ENCODE measurements around the gene DENND6A.
"Not testable (repeated sequence)": the region's sequence is repeated elsewhere in the genome, so short reads cannot be mapped to it uniquely, and the experiment has no call there.

DENND6A gene

DNA sequence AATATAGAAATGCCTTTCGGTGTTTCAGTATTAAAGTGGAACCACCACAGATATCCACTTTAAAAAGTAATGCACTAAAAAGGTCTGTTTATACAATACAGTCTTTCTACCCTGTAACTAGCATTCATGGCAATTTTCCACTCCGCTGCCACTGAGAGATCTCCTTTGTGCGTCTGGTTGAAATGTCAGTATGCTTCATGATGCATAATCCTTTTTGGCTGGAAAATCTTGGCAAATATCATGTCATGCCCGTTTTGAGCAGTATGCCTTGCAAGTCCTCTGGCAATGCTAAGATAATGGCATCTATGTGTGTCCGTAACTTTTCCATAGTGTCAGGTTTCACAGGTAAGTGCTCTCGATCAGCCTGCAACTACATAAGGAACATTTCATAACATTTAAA is 64.9 kb downstream of the DENND6A start:
- no peak for DNase-seq

DNA sequence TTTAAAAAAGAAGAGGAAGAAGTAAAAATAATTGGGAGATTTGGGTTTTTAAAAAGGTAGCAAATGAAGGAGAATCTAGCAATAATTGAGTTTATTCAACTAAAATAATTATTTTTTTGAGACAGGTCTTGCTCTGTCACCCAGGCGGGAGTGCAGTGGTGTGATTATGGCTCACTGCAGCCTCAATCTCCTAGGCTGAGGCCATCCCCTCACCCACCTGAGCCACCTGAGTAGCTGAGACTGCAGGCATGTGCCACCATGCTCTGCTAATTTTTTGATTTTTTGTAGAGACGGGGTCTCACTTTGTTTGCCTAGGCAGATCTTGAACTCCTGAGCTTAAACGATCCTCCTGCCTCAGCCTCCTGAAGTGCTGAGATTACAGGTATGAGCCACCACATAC is 68.1 kb downstream of the DENND6A start:
- DNase-seq, result no peak

DNA sequence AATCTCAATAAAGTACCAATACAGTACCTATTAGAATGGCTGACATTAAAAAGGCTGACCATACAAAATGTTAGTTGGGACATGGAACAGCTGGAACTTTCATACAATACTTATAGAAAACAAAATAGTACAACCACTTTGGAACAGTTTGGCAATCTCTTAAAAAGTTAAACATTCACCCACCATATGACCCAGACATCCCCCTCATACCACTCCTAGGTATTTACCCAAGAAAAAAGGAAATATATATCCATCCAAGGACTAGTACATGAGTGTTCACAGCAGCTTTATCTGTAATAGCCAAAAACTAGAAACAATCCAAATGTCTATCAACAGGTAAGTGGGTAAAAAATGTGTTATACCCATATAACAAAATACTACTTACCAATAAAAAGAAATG is 70.5 kb downstream of the DENND6A start:
- DNase-seq, result no peak

DNA sequence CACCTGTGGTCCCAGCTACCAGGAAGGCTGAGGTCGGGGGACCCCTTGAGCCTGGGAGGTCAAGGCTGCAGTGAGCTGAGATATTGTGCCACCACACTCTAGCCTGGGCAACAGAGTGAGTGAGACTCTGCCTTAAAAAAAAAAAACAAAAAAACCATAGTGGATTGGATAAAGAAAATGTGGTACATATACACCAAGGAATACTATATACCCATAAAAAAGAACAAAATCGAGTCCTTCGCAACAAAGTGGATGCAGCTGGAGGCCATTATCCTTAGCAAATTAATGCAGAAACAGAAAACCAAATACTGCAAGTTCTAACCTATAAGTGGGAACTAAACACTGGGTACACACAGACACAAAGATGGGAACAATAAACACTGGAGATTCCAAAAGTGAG is 75.1 kb downstream of the DENND6A start:
- no peak for DNase-seq

DNA sequence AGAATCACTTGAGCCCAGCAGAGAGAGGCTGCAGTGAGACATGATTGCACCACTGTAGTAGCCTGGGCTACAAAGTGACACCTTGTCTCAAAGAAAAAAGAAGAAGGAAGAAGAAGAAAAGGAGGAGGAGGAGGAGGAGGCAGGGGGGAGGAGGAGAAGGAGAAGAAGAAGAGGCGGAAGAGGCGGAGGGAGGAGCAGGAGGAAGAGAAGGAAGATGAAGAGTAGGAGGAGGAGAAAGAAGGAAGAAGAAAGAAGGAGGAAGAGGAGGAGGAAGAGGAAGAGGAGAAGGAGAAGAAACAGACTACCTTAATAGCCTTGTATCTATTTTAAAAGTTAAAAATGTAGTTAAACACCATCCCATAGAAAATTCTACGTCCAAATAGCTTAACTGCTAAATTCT is 76.6 kb downstream of the DENND6A start:
- DNase-seq, result no peak

DNA sequence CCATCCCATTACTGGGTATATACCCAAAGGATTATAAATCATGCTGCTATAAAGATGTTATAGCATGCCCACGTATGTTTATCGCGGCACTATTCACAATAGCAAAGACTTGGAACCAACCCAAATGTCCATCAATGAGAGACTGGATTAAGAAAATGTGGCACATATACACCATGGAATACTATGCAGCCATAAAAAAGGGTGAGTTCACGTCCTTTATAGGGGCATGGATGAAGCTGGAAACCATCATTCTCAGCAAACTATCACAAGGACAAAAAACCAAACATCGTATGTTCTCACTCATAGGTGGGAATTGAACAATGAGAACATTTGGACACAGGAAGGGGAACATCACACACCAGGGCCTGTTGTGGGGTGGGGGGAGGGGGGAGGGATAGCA is 81.0 kb downstream of the DENND6A start:
- DNase-seq, result not testable (repeated sequence)

DNA sequence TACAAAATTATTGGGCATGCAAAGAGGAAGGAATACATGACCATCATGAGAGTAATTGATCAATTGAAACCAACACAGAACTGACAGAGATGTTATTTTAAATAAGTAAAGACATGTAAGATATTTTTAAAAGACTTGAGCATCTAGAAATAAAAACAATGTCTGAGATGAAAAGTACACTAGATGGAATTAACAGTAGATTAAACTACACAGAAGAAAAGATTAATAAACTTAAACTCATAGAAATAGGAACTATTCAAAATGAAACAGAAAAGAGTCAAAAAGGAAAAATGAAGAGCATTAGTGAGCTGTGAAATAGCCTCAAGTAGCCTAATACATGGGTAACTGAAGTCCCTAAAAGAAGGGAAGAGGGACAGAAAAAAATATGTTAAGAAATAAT is 87.2 kb downstream of the DENND6A start:
- DNase-seq, result no peak

DNA sequence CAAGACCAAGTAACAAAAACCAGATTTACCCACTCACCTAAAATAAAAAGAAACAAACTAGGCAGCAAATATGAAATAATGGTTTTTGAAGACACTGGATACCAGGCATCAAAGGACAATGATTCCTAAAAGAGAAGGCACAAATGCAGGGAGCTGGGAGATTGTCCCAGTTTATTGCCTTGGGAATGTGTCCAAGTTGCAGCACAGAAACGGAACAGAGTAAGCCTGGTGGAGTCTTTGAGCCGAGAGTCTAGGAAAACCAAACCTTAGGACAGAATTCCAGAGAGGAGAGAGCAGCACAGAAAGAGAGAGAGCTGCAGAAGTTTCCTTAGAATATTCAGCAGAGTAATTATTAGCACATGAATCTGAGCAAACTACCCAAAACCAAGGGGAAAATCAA is 87.9 kb downstream of the DENND6A start:
- no peak for DNase-seq

DNA sequence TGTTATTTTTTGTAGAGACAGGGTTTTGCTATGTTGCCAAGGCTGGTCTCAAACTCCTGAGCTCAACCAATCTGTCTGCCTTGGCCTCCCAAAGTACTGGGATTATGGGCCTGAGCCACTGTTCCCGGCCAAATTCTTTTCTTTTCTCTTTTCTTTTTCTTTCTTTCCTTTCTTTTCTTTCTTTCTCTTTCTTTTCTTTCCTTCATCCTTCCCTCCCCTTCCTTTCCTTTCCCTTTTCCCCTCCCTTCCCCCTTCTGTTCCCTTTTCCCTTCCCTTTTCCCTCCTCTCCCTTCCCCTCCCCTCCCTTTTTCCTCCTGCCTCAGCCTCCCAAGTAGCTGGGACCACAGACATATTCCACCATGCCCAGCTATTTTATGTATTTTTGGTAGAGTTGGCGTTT is 92.7 kb downstream of the DENND6A start:
- DNase-seq, result no peak

DNA sequence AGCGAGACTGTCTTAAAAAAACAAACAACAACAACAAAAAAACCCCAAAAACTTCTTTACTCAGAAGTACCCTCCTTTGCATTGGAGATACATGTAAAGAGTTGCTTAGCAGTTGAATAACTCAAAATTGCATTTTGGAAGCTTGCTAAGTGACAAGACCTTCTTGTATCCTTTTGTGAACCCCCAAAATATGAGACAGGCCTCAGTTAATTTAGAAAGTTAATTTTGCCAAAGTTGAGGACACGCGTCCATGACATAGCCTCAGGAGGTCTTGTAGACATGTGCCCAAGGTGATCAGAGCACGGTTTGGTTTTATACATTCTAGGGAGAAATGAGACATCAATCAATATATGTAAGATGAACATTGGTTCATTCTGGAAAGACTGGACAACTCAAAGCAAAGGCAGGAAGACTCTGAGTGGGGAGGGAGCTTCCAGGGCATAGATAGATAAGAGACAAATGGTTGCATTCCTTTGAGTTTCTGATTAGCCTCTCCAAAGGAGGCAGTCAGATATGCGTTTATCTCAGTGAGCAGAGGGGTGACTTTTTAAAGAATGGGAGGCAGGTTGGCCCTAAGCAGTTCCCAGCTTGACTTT is 94.0 kb downstream of the DENND6A start:
- DNase-seq, result peak in 1 of 2 experiments; percentile 31

DNA sequence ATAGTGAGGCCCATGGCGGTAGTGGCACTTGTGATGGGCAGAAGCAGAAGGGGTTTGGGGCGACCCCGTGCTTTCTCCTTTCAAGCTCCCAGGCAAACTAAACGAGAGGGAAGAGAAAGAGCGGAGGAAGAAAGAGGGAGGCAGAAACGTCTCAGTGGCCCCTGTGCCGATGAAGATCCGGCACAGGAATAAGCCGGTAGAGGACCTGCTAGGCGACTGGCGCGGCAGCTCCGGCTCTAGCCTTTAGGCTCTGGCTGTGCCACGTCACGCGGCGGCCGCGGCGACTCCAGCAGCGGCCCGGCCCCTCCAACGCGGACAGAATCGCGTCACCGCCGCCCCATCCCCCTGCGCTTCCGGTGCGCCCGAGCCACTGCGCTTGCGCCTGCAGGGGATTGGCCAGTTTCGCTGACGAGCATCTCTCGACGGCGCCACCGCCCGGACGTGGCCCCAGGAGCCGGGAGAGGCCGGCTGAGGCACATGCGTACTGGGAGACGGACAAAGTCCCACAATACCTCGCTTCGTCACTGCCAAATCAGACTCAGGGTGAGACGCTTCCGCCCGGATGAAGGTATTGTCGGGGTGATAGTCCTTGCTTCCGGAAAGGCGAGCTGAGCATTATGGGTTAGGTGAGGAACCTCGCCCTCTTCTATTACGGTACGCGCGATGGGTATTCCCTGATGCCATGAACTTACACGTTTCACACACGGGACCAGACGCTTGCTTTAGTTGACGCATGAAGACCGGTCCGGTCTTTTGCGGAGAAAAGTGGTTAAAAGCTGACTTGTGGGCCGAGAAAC is 95.6 kb downstream of the DENND6A start, which contains the start of gene ARF4:
TSS of gene ARF4 (minus strand) at position 218 of the 797 bp plus-strand sequence. CDS start at position 14, 204 bp downstream.
- peak; percentile 99 for DNase-seq

DNA sequence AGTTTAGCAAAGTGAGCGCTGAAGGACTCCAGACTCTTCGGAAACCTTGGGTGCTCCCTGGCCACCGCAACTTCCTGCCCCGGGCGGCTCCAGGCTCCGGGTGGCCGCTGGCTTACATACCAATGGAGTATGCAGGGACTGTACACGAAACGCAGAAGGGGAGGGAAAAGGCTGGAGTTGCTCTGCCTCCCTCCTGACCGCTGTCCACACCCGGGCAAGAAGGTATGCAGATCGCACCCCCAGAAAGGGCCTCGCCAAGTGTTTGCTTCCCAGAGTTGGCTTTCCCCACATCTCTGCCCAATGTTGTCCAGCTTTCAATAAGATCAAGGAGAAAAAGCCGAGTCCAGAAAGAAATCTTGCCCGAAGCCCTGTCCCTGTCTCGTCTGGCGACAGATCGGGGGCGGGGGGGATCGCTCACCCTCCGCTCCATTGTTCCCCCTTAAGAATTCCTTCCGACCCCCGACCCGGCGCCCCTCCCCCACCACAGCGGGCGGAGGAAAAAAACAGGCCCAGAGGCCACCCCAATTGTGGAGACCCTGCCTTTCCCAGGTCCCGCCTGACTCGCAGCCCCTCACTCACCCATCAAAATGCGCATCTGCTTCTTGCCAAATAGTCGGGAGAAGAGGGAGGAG is 96.3 kb downstream of the DENND6A start:
- DNase-seq, result peak; percentile 79 to 86

DNA sequence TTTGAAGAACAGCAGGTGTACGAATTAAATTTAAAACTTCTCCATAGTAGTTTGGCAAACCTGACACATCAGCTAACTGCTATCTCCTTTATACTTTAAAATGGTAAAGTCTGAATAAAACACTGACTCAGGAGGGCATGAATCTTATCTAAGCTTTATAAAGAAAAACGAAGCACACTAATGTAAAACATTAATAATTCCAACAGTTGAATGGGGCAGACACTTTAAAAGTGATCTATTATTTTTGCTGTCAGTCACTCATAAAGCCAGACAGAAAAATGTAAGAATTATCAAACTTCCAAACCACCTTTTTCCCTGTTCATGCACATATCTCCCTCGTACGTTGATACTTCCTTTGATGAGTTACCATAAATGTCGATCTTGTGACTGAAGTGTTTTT is 98.3 kb downstream of the DENND6A start:
- no peak for DNase-seq

DNA sequence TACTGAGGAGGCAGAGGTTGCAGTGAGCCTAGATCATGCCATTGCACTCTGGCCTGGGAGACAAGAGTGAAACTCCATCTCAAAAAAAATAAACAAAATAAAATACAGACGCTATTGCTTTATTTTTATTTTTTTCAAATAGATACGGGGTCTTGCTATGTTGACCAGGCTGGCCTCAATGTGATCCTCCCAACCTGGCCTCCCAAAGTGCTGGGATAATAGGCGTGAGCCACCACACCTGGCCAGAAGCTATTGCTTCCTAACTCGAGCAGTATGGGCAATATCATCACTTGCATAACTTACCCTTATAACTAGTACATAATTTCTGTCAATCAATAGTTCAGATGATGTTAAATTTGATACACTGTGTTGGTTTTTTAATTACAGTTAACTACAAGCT is 98.7 kb downstream of the DENND6A start:
- no peak for DNase-seq

DNA sequence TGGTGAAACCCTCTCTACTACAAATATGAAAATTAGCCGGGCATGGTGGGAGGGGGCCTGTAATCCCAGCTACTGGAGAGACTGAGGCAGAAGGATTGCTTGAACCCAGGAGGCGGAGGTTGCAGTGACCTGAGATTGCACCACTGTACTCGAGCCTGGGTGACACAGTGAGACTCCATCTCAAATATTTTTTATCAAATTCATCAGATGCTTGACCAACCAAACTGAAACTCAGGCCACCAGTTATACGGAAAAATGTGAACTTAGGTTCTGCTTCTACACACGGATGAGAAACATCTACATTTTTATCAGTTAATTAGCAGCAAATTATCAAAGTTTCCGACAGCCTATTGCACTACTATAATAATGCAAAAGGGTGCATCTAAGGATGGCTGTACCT is 100.6 kb downstream of the DENND6A start:
- DNase-seq, result no peak

DNA sequence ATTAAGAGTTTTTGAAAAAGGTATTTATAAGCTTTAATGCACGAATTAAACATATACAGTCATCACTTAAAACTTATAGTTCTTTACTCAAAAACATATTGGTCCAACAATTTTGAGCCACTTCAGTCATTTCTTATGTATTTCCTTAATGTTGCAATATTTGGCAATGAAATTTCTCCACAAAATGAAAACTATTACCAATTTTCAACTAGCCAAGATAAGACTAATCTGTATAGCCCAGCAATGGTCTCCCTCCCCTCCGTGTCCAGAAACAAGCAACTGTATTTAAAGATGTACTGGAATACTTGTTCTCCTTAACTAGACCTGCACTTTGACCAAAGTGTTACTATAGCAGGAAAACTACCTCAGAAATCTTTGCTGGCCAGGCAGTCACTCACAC is 105.0 kb downstream of the DENND6A start:
- DNase-seq, result no peak

DNA sequence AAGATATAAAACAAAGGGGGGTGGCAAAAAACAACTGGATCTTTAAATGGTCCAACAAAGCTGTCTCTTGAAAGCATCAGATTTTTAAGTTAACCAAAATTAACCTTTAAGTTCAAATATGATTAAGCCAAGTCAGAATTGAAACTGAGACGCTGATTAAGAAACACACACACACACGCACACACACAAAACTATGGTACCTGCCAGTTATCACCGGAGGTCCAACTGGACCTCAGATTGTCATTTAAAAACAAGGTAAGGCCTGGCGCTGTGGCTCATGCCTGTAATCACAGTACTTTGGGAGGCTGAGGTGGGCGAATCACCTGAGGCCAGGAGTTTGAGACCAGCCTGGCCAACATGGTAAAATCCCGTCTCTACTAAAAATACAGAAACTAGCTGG is 106.1 kb downstream of the DENND6A start:
- no peak for DNase-seq

DNA sequence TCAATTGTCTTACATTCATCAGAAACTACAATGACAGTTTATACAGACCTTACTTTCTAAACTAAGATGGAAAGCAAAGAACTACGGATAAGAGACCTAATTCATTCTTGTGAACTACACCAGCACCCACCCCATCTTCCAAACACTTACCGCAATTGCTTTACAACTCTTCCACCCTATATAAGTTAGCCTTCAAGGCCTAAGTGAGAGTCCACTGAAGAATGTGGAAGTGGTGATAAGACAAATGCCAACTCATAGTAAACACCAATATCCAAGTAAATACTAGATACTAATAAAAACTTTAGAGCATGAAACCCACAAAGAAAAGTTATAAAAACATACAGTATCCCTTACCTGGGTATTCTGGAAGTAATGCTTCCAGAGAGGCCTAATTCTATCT is 109.3 kb downstream of the DENND6A start:
- DNase-seq, result no peak

DNA sequence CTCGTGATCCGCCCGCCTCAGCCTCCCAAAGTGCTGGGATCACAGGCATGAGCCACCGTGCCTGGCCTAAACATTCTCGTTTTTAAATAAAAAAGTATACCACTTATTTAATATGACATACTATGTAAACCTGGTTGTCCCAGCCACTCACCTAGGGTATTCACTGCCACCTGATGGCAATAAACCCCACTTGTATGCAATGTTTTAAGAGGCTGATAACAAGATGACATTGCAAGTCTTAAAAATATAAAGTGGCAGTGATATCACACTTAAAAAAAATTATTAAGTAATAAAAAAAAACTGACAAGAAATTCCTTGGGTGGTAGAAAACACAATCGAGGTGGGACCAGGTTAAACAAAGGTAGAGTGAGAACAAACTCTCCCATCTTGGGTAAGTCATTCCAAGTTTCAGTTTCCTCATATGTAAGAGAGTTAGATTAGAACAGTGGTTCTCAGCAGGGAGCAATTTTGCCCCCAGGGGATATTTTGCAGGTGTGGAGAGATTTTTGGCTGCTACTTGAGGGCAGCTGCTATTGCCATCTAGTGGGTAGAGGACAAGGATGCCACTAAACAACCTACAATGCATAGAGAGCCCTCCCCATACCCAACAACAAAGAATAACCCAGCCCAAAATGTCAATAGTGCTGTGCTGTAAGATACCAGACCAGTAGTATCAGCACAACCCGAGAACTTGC is 110.3 kb downstream of the DENND6A start:
- peak in 1 of 2 experiments; percentile 24 for DNase-seq

DNA sequence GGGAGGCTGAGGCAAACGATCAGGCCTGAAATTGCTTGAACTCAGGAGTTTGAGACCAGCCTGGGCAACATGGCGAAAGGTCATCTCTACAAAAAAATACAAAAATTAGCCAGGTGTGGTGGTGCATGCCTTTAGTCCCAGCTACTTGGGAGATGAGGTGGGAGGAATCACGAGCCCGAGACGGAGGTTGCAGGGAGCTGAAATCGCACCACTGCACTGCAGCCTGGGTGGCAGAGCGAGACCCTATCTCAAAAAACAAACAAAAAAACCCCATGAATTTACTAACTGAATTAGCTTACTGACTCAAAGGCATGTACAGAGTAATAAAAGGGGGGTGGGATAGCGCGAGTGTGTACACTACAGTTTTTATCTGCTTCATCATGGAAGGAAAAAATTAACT is 115.1 kb downstream of the DENND6A start:
- no peak for DNase-seq

DNA sequence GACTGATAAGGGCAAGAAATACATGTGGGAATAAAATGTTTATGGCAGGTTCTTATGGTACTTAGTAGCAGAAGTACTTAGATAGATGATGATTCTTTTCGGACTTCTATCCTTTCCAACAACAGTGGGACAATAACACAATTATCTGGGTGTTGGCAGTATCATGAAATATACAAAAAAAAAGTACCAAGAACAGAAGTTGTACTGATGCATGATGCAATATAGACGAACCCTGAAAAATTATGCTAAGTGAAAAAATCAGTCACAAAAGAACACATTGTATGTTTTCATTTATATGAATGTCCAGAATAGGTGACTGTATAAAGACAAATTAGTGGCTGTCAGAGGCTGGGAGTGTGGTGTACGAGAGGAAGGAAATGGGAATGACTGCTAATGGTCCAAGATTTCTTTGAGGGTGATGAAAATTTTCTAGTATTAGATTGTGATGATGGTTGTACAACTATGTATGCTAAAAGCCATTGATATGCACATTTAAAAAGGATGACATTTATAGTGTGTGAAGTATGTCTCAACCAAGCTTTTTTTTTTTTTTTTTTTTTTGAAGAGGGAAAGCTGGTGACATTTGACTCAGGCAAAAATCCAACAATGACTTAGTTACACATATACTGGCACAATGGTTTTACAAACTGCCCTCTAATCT is 116.8 kb downstream of the DENND6A start:
- DNase-seq, result no peak
